ENCODE measurements around the gene MMP28.

MMP28 gene

GRCh38 chr17:35807371-35808144 lies 12.1 kb upstream of the MMP28 start:
- TF ChIP-seq, protein P1, sequence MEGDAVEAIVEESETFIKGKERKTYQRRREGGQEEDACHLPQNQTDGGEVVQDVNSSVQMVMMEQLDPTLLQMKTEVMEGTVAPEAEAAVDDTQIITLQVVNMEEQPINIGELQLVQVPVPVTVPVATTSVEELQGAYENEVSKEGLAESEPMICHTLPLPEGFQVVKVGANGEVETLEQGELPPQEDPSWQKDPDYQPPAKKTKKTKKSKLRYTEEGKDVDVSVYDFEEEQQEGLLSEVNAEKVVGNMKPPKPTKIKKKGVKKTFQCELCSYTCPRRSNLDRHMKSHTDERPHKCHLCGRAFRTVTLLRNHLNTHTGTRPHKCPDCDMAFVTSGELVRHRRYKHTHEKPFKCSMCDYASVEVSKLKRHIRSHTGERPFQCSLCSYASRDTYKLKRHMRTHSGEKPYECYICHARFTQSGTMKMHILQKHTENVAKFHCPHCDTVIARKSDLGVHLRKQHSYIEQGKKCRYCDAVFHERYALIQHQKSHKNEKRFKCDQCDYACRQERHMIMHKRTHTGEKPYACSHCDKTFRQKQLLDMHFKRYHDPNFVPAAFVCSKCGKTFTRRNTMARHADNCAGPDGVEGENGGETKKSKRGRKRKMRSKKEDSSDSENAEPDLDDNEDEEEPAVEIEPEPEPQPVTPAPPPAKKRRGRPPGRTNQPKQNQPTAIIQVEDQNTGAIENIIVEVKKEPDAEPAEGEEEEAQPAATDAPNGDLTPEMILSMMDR (IDR thresholded peaks at IDR 0.05; ENCODE audit: low read depth, low read length, missing control alignments), result no peak
- Histone ChIP-seq H3K27ac (no peak overlapping the region), H3K27me3 (replicated peaks) (no peaks in the 10 kb centered on the region), H3K36me3 (replicated peaks) (no peaks in the 10 kb centered on the region), H3K4me3 (ENCODE audit: low read depth, low read length) (no peak overlapping the region)
- in situ Hi-C loops (cut with HindIII; ENCODE audit: low pct_ligation_motif_present, low sequenced_read_pairs), result no loop called here
- DNase-seq, result no peak

DNA sequence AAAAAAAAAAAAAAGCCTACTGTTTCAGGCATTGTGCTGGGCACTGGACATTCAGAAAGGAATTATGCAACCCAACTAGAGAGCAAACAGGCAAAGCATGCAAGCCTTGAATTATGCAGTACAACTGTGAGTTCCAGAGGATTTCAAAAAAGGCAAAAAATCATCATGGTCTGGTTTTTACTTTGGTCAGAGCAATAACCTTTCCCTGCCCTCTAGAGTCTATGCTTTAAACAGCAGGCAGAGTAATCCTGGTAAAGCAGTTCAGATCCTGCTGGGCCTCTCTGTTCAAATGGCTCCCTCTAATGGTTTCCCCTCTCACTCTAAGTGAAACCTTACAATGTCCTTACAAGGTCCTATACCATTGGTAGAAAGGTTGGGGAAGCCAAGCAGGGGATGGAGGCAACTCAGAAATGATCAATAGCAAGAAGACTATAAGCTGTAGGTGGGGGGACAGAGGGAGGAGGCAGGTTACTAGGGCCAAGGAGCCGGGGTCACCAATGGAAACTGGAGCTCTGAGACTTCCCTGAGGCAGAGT lies 9.3 kb upstream of the MMP28 start:
- DNase-seq, result peak; percentile 86
- in situ Hi-C loops (cut with HindIII; ENCODE audit: low pct_ligation_motif_present, low sequenced_read_pairs), result no loop called here
- H3K27ac ChIP-seq, result no peak overlapping the region
- no peak overlapping the region for H3K4me3 ChIP-seq (ENCODE audit: low read depth, low read length)
- TF ChIP-seq, protein P1 (IDR thresholded peaks at IDR 0.05; ENCODE audit: low read depth, low read length, missing control alignments), result peak; percentile 97
- H3K36me3 ChIP-seq (replicated peaks), result no peaks in the 10 kb centered on the region
- no peaks in the 10 kb centered on the region for H3K27me3 ChIP-seq (replicated peaks)

- in situ Hi-C loops (cut with HindIII; ENCODE audit: low pct_ligation_motif_present, low sequenced_read_pairs), result no loop called here
- Histone ChIP-seq H3K4me3 (ENCODE audit: low read depth, low read length) (no peak overlapping the region), H3K27me3 (replicated peaks) (peaks cover 2% of the 10 kb centered on the region), H3K27ac (no peak overlapping the region), H3K36me3 (replicated peaks) (no peaks in the 10 kb centered on the region)
- no peak for DNase-seq
- TF ChIP-seq, protein P1 (IDR thresholded peaks at IDR 0.05; ENCODE audit: low read depth, low read length, missing control alignments), result no peak
Observed at GRCh38 chr17:35801583-35802224, 6.3 kb upstream of the MMP28 start.

GRCh38 chr17:35799942-35800341 lies 4.5 kb upstream of the MMP28 start:
- TF ChIP-seq, protein P1 (IDR thresholded peaks at IDR 0.05; ENCODE audit: low read depth, low read length, missing control alignments), result no peak
- H3K36me3 ChIP-seq (replicated peaks), result no peaks in the 10 kb centered on the region
- in situ Hi-C loops (cut with HindIII; ENCODE audit: low pct_ligation_motif_present, low sequenced_read_pairs), result no loop called here
- H3K27ac ChIP-seq, result no peak overlapping the region
- no peak for DNase-seq
- H3K4me3 ChIP-seq (ENCODE audit: low read depth, low read length), result no peak overlapping the region
- H3K27me3 ChIP-seq (replicated peaks), result peaks cover 9% of the 10 kb centered on the region

- Histone ChIP-seq H3K27ac (no peak overlapping the region), H3K27me3 (replicated peaks) (peaks cover 16% of the 10 kb centered on the region), H3K4me3 (ENCODE audit: low read depth, low read length) (no peak overlapping the region), H3K36me3 (replicated peaks) (no peaks in the 10 kb centered on the region)
- no peak for DNase-seq
- TF ChIP-seq, protein P1 (IDR thresholded peaks at IDR 0.05; ENCODE audit: low read depth, low read length, missing control alignments), result no peak
- in situ Hi-C loops (cut with HindIII; ENCODE audit: low pct_ligation_motif_present, low sequenced_read_pairs), result no loop called here
Observed at GRCh38 chr17:35797918-35798317, 2.5 kb upstream of the MMP28 start.

All from brain microvascular endothelial cell (primary cell).